GM12874 (cell line): ENCODE results near the gene MIEN1.

ENCODE experiments used
- CTCF ChIP-seq: IDR thresholded peaks from 2 replicates; pipeline ENCODE4 v1.5.1; 2011; ENCODE audit warnings: low read depth, mild to moderate bottlenecking, control low read depth, low read length, moderate library complexity; ENCODE audit not compliant: insufficient read depth

MIEN1 gene

DNA sequence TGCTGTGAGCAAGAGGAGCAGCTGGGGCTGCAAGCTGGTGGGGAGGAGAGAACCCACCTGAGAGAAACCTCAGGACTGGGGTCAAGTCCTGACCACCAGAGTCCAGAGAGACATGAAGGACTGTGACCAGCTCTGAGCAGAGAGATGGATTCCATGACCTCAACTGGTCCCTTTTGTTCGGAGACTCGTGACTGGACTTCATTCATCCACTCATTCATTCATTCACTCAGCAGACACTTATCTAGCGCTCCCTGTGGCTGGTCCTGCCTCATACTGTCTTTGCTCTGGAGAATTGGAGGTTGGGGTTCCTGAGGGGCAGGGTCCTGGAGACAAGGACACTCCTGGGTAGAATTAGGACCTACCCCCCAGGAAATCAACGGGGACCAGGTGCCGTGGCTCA, 26.4 kb downstream of the MIEN1 start:
- no peak for TF ChIP-seq CTCF

- no peak for TF ChIP-seq CTCF
Observed at GRCh38 chr17:39702901-39703893, 27.1 kb downstream of the MIEN1 start.

DNA sequence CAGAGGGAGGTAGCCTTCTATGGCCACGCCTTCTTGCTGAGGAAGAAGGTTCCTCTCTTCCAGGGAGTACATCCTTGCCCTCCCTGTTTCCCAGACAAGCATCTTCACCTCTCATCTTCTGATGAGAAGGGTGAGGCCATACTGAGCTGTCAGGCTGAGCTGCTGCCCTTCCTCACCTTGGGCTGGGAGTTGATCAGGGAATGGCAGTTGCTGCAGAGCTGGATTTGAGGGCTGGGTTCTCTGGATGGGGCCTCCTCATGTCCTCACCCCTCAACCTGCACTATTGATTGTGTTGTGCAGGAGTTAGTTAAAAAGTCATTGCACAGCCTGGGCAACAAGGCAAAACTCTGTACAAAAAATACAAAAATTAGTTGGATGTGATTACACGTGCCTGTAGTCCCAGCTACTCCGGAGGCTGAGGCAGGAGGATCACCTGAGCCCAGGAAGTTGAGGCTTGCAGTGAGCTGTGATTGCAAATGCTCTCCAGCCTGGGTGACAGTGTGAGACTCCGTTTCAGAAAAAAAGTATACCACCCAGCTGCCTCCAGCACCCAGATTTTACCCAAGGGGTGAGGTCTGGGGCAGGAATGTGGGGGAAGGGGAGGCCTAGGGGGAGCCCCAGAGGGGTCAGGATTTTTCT, 28.4 kb downstream of the MIEN1 start:
- no peak for TF ChIP-seq CTCF

DNA sequence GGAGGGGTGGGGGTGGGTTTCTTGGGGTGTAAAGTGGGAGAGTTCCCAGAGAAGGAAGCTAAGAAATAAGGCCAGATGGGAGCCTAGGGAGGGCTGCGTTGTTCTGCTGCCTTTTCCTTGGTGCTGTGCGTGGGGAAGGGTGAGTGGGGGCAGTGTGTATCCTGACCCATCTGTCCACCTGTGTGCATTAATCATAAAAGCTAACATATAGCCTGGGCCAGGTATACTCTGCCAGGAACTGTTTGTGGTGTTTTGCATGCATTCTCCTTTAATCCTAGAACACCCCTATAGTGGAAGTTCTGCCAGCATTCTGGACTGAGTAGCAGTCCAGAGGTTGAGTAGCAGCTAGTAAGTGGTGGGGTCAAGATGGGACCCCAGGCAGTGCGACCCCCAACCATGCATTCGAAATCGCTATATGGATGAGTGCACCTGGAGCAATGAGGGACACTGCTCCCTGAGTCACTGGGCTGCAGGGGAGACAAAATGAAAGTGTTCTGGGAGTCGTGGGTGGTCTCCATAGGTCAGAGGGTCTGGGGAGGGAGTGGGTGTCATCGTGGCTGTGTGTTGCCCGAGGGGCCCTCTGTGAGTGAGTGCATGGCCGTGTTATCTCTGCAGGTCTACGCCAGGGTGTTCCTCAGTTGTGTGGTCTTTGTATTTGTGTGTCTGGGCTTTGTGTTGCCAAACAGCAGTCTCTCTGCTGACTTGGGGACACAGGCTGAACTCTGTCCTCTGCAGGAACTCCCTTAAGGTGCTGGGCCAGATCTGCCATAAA, 29.1 kb downstream of the MIEN1 start:
- TF ChIP-seq CTCF: no peak

- no peak for TF ChIP-seq CTCF
Observed at GRCh38 chr17:39700148-39700987, 30.0 kb downstream of the MIEN1 start.

- no peak for TF ChIP-seq CTCF
Observed at GRCh38 chr17:39699818-39700147, 30.5 kb downstream of the MIEN1 start, which contains the start of gene ERBB2. Gene ERBB2, plus strand, starts transcription at chr17:39700064. Its CDS starts 175 bp downstream, at chr17:39700239.
